OCI-LY3 (cell line): ENCODE measurements around the gene SCUBE2.
"Not testable (repeated sequence)": the region's sequence is repeated elsewhere in the genome, so short reads cannot be mapped to it uniquely, and the experiment has no call there.

Source experiments
- EZH2phosphoT487 ChIP-seq: fragments of 200-600 bp; shearing (Covaris generic); IDR thresholded peaks from 2 replicates; pipeline ENCODE4 v1.6.1; 2018; ENCODE audit warnings: antibody characterized with exemption, mixed run types, low read depth
- TF ChIP-seq, protein P1 (sequence below): fragments of 200-600, 300-600 bp; sonication (generic); IDR thresholded peaks from 2 replicates; pipeline ENCODE4 v1.5.1; 2014; ENCODE audit warnings: antibody characterized with exemption, low read length, low read depth

DNA sequence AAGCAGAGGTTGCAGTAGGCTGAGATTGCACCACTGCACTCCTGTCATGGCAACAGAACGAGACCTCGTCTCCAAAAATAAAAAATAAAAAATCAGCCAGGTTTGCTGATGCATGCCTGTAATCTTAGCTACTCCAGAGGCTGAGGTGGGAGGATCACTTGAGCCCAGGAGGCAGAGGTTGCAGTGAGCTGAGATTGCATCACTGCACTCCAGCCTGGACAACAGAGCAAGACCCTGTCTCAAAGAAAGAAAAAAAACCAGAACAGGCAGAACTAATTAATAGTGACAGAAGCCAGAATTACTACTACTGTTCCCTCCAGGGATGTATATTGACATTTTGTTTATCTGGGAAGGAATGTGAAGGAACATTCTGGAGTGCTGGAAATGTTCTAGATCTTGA is 7.1 kb upstream of the SCUBE2 start:
- TF ChIP-seq, protein P1, sequence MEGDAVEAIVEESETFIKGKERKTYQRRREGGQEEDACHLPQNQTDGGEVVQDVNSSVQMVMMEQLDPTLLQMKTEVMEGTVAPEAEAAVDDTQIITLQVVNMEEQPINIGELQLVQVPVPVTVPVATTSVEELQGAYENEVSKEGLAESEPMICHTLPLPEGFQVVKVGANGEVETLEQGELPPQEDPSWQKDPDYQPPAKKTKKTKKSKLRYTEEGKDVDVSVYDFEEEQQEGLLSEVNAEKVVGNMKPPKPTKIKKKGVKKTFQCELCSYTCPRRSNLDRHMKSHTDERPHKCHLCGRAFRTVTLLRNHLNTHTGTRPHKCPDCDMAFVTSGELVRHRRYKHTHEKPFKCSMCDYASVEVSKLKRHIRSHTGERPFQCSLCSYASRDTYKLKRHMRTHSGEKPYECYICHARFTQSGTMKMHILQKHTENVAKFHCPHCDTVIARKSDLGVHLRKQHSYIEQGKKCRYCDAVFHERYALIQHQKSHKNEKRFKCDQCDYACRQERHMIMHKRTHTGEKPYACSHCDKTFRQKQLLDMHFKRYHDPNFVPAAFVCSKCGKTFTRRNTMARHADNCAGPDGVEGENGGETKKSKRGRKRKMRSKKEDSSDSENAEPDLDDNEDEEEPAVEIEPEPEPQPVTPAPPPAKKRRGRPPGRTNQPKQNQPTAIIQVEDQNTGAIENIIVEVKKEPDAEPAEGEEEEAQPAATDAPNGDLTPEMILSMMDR = not testable (repeated sequence)
- TF ChIP-seq EZH2phosphoT487 = not testable (repeated sequence)
